ENCODE measurements around the gene SCRT2.

DNA sequence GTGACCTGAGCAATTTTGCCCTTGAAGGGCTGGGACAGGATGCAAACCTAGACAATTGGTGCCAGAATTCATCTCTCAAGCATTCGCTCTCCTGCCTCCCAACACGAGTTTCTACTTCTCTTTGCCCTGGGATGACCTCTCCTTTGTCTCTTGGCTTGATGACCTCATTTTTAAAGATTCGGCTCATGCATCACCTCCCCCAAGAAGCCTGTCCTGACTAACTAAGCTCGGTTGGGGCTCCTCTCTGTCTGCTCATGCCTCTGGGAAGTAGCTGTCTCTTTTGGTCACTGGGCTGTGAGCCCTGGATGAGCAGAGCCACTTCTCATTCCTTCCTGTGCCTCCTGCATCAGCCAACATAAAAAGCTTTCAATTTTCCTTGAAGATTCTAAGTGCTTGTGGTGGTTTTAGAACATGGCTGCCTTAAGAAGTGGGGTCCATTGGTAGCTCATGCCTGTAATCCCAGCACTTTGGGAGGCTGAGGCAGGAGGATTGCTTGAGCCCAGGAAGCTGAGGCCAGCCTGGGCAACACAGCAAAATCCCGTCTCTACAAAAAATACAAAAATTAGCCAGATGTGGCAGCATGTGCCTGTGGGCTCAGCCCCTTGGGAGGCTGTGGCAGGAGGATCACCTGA is 54.4 kb downstream of the SCRT2 start:
- TF ChIP-seq POLR2AphosphoS5 (IDR thresholded peaks at IDR 0.05) = no peak
- TF ChIP-seq, protein P1, sequence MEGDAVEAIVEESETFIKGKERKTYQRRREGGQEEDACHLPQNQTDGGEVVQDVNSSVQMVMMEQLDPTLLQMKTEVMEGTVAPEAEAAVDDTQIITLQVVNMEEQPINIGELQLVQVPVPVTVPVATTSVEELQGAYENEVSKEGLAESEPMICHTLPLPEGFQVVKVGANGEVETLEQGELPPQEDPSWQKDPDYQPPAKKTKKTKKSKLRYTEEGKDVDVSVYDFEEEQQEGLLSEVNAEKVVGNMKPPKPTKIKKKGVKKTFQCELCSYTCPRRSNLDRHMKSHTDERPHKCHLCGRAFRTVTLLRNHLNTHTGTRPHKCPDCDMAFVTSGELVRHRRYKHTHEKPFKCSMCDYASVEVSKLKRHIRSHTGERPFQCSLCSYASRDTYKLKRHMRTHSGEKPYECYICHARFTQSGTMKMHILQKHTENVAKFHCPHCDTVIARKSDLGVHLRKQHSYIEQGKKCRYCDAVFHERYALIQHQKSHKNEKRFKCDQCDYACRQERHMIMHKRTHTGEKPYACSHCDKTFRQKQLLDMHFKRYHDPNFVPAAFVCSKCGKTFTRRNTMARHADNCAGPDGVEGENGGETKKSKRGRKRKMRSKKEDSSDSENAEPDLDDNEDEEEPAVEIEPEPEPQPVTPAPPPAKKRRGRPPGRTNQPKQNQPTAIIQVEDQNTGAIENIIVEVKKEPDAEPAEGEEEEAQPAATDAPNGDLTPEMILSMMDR (IDR thresholded peaks at IDR 0.05) = no peak

Data from sigmoid colon (tissue), 4 donors.